GM18870 (cell line): ENCODE results near the gene DCTN4.
"Not testable (repeated sequence)": the region's sequence is repeated elsewhere in the genome, so short reads cannot be mapped to it uniquely, and the experiment has no call there.

Experiments used
- ATAC-seq: cut with Tn5 transposase; IDR thresholded peaks from one replicate; pipeline ENCODE4 v1.9.1; 2021; ENCODE audit warnings: moderate library complexity; ENCODE audit not compliant: unreplicated experiment

Gene DCTN4

GRCh38 chr5:150758531-150759333, at the start of gene DCTN4:
Gene DCTN4 (minus strand): TSS chr5:150759017. CDS start chr5:150758993, 24 bp downstream.
- peak; percentile 98 for ATAC-seq

DNA sequence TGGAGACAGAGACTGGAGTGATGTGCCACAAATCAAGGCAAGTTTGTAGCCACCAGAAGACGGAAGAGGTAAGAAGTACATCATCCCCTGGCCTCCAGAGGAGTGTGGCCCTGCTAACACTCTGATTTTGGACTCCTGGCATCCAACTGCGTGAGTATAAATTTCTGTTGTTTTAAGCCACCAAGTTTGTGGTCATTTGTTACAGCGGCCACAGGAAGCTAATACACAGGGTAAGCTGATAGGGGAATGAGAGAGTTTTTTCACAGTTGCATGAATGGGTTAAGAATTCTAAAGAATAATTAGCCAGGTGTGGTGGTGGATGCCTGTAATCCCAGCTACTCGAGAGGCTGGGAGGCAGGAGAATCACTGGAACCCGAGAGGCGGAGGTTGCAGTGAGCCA, 45.6 kb upstream of the DCTN4 start:
- ATAC-seq = no peak

- no peak for ATAC-seq
Observed at GRCh38 chr5:150801117-150801927, 42.5 kb upstream of the DCTN4 start.

DNA sequence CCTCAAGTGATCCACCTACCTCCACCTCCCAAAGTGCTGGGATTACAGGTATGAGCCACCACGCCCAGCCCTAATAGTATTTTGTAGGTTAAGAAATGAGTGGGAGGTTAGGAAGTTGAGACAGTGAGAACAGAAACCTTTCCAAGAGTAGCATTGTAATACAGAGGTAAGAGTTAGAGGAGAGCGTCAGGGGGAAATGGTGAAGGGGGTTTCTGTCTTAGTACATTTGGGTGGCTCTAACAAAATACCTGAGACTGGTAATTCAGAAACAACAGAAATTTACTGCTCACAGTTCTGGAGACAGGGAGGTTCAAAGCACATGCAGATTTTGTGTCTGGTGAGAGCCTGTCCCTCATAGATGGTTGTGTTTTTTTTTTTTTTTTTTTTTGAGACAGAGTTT, 38.6 kb upstream of the DCTN4 start:
- ATAC-seq = no peak

- ATAC-seq = no peak
Observed at GRCh38 chr5:150794927-150795326, 36.1 kb upstream of the DCTN4 start.

GRCh38 chr5:150793423-150793888, 34.6 kb upstream of the DCTN4 start:
- ATAC-seq = not testable (repeated sequence)

- ATAC-seq = no peak
Observed at GRCh38 chr5:150791536-150791935, 32.7 kb upstream of the DCTN4 start.

- ATAC-seq = peak; percentile 99
Observed at GRCh38 chr5:150789943-150790611, 31.3 kb upstream of the DCTN4 start.

DNA sequence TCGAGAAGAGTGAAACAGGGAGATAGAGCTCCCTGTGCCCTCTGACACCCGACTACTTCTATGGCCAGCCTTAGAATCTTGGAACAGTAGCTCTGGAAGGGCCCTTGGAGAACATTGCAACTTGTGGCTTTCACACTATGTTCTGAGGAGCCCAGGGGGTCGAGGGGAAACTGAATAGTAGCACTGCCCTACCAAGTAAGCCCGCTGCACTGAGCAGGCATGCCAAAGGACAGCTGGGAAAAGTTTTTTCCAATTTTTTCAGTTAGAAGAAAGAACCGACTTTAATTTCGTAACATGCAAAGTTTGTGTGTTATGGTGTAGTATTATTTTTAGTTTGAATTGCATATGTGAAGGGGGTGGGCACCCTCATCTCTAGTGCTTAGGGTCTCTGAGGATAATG, 30.6 kb upstream of the DCTN4 start:
- no peak for ATAC-seq

GRCh38 chr5:150788977-150789376, 30.2 kb upstream of the DCTN4 start:
- no peak for ATAC-seq

GRCh38 chr5:150787656-150788055, 28.8 kb upstream of the DCTN4 start:
- ATAC-seq = no peak

DNA sequence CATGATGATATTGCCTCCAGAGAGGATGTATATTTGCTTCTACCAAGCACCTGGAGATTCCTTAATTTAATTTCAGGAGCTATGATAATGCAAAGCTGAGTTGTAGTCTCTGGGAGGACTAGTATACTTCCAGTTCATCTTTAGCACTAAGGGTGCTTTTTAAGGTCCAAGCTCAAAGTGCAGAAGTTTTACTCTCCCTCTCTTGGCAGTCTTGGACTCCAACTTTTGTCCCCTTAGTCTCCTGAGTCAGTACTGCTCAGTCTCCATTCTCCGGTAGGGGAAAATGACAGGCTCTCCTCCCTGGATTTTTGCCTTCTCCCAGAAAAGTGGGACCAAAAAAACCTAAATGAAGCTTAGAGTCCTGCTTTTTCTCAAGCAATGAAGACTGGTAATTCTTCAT, 28.1 kb upstream of the DCTN4 start:
- no peak for ATAC-seq

GRCh38 chr5:150785950-150786349, 27.1 kb upstream of the DCTN4 start:
- ATAC-seq = no peak

DNA sequence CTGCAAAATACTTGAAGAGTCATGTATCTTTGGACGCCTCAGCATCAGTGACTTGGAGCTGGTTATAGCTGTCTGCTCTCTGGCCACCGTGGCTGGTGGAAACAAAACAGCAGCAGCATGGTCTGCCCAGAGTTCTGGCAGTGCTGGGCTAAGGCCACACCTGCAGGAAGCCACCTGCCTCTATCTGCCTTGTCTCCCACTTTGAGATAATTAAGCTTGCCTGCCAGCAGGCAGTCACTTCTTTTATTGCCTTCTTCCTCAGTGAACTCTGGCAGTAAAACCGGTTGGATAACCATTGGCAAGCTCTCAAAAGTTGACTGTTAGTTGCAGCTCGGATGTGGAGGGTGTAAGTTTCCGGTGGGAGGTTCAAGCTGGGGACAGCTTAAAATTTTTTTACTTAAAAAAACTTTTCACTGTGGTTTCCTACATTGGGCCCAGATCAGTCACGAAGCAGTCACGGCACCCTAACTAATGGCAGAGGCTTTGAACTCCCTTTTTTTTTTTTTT, 24.7 kb upstream of the DCTN4 start:
- ATAC-seq = peak; percentile 55

DNA sequence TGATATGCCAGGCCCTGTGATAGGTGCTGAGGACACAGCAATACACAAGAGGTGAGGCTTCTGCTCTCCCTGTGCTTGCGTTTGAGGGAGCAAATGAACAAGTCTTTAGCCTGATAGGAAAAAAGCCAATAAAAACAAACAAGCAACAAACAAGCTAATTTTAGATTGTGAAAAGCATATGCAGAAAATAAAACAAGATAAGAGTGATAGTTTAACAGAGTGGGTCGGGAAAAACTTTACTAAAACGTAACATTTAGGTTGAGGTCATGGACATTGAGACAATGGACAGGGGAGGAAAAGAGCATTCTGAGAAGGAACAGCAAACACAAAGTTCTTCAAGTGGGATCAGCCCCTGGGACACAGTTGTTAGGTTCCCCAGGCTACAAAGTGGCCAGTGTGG, 24.0 kb upstream of the DCTN4 start:
- no peak for ATAC-seq

DNA sequence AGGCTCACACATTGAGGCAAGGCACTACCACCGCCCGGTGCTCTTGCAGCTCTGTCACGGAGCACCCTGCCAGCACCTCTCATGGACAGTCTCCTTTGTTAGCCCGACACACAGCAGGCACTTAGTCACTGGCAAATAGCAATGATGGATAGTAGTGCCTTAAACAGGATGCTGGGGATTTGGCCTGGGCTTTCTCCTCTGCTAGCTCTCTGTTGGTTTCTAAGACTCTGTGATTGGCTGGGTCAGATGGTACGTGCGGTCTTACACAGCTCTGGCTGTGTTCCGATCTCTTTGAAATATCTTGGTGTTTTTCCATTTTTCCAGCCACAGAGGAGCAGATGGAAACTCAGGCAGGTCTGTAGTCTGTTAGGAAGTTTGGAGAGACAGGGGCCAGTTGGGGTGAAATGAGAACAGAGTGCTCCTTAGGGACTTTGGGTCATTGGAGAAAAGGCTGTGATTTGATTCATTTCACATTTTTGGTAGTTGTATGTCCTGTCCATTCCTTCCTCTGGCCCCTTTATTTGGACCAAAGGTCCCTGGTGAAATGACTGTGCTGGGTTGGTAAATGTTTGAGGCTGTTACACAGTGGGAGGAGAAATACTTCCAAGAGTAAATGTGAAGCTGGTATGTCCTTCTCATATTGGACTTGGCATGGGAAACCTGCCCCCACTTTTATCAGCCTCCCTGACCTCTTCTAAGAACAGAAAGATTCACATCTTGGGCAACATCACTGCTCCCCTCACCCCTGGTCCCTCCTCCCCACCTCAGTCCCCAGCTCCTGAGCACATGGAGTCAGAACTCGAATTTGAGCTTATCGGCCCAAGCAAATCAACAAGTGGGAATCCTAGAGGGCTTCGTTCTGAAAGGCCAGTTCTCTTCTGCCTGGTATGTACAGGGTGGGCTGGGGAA, 23.1 kb upstream of the DCTN4 start:
- ATAC-seq = no peak

DNA sequence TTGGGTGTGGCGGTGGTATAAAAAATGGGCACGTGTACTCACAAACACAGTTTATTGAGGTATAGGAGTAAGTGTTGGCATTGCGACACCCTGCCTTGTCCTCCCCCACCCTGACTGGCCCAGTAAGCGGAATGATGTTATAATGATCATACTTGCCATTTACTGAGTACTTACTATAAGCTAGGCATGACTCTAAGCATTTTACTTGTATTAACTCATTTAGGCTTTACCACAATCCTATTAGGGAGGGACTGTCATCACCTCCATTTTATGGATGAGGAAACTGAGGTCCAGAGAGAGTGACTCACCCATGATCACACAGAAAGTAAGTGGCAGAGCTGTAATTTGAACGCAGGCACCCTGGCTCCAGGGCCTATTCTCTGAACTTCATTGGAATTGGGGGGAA, 22.0 kb upstream of the DCTN4 start:
- no peak for ATAC-seq

DNA sequence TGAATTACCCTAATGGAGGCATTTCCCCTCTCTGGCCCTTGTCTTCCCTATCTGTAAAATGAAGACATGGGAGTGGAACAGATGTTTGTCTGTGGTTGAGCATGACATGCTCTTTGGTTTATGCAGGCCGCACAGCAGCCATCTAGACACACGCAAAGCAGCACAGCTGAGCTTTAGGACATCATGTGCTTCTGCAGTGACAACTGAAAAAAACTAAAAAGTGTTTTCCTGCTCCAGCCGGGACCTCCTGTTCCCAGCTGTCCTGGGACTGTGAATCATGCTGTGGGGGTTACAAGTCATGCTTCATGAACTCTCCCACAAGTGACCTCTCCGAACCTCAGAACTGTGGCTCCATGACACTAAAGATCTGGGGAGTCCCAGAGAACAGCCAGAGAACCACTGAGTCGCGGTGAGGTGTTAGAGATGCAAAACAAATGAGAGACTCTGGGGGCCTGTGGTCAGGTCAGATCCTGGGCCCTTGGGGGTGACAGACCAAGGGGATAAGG, 21.4 kb upstream of the DCTN4 start:
- peak; percentile 49 for ATAC-seq

GRCh38 chr5:150779397-150780186, 20.8 kb upstream of the DCTN4 start:
- no peak for ATAC-seq
